ENCODE results near the gene TIMM13. TPM values are rescaled to one million over a fixed set of nuclear protein-coding genes. Genes with fewer than 3 reads are reported as not detected.
"Not testable (repeated sequence)": the region's sequence is repeated elsewhere in the genome, so short reads cannot be mapped to it uniquely, and the experiment has no call there.

The TIMM13 gene
- total RNA-seq, 2 donors from 2014 or later: 52.0 to 52.3 TPM

DNA sequence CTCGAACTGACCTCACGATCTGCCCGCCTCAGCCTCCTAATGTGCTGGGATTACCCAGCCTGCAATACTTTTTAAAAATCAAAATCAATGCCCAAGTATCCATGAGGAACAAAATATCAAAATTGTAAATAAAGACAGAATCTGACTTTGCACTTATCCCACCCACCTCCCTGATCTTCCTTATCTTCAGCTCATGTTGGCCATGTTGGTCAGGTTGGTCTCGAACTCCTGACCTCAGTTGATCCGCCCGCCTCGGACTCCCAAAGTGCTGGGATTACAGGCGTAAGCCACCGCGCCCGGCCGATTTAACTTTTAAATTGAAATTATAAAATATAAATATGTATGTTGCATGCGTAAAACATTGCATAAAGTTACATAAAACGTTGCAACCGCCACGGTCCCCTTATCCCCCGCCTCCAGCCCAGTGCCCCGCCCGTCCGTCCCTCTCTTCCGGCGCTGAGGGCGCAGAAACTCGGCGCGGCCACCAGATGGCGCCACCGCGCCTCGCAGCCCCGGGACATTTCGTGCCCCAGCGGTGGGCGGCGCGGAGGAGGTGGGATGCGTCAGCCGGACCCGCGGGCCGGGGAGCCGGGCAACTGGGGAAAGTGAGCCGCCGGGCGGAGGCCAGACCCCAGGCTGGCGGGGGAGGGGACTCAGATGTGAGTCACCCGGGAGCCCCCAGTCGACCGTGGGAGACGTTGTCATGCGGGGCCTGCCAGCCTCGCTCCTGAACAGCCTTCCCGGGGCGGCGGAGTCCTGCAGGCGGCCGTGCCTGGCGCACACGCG lies 47.0 kb upstream of the TIMM13 start:
- 9% methylated on average over 56 of the region's 60 CpGs for WGBS
- intact Hi-C loops (cut with DNase I): loop anchor here (1.0 to 10.0 kb wide), 3 partner anchors 105 to 270 kb away; partner anchors contain the start of gene SLC39A3
- Histone ChIP-seq H3K36me3 (no peaks in the 10 kb centered on the region), H3K4me1 (replicated peaks) (no peaks in the 10 kb centered on the region), H3K9me3 (no peaks in the 10 kb centered on the region), H3K4me3 (peak overlapping the region; percentile 89), H3K27me3 (replicated peaks; ENCODE audit: insufficient read depth) (no peaks in the 10 kb centered on the region), H3K27ac (peak overlapping the region; percentile 78 to 96)
- TF ChIP-seq POLR2A (IDR thresholded peaks at IDR 0.05) (no peak), POLR2AphosphoS5 (IDR thresholded peaks at IDR 0.05) (peak; percentile 87)
- TF ChIP-seq, protein P1, sequence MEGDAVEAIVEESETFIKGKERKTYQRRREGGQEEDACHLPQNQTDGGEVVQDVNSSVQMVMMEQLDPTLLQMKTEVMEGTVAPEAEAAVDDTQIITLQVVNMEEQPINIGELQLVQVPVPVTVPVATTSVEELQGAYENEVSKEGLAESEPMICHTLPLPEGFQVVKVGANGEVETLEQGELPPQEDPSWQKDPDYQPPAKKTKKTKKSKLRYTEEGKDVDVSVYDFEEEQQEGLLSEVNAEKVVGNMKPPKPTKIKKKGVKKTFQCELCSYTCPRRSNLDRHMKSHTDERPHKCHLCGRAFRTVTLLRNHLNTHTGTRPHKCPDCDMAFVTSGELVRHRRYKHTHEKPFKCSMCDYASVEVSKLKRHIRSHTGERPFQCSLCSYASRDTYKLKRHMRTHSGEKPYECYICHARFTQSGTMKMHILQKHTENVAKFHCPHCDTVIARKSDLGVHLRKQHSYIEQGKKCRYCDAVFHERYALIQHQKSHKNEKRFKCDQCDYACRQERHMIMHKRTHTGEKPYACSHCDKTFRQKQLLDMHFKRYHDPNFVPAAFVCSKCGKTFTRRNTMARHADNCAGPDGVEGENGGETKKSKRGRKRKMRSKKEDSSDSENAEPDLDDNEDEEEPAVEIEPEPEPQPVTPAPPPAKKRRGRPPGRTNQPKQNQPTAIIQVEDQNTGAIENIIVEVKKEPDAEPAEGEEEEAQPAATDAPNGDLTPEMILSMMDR (IDR thresholded peaks at IDR 0.05): peak; percentile 98 to 100 (median 100)
- DNase-seq (ENCODE audit: low spot score): peak; percentile 78

DNA sequence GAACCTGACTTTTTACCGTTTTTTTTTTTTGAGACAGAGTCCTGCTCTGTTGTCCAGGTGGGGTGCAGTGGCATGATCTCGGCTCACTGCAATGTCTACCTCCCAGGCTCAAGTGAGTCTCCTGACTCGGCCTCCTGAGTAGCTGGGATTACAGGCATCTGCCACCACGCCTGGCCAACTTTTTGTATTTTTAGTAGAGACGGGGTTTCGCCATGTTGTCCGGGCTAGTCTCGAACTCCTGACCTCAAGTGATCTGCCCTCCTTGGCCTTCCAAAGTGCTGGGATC lies 42.5 kb upstream of the TIMM13 start:
- not testable (repeated sequence) for DNase-seq (ENCODE audit: low spot score); H3K9me3 ChIP-seq; H3K4me1 ChIP-seq (replicated peaks); H3K27me3 ChIP-seq (replicated peaks; ENCODE audit: insufficient read depth); H3K36me3 ChIP-seq; H3K4me3 ChIP-seq; H3K27ac ChIP-seq
- WGBS: 88% methylated on average over 8 of the region's 8 CpGs
- intact Hi-C loops (cut with DNase I): loop anchor here (10.0 kb wide), 1 partner anchor 275 kb away; the partner anchor contains the start of gene SLC39A3

DNA sequence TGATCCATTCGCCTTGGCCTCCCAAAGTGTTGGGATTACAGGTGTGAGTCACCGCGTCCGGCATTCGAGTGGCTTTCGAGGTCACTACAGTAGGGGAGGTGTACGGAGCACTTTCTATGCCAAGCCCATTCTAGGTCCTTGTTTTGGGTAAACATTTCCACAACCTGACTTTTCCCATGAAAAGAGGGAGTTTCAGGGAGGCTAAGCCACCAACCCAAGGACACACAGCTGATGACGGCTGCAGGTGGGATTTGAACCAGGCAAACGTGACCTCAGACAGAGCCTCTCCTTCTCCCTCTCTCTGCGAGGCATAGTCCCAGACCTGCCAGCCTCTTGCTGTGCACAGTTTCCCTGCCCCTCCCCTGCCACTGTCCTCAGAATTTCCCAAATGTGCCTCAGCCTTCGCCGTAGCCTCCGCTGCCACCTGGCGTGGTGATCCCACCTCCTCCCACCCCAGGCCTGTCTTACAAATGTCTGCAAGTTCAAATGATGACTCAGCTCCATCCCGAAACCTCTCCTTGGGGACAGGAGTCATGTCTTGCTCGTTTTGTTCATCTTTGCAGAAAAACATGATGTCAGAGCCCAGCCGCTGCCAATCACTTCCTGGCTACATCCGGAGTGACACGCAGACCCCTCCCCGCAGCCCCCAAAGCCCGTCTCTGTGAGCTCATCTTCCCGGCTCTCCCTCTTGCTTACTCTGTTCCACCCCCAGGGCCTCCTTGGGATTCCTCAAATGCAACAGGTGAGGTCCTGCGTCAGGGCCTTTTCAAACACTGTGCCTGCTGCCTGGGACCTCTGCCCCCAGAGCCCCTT lies 41.9 kb upstream of the TIMM13 start:
- 55% methylated on average over 23 of the region's 23 CpGs for WGBS
- Histone ChIP-seq H3K27me3 (replicated peaks; ENCODE audit: insufficient read depth) (no peaks in the 10 kb centered on the region), H3K27ac (no peak overlapping the region), H3K36me3 (no peaks in the 10 kb centered on the region), H3K4me1 (replicated peaks) (no peaks in the 10 kb centered on the region), H3K4me3 (no peak overlapping the region), H3K9me3 (no peaks in the 10 kb centered on the region)
- DNase-seq (ENCODE audit: low spot score): no peak
- TF ChIP-seq, protein P1 (IDR thresholded peaks at IDR 0.05): no peak
- TF ChIP-seq POLR2AphosphoS5 (IDR thresholded peaks at IDR 0.05): no peak
- no peak for TF ChIP-seq POLR2A (IDR thresholded peaks at IDR 0.05)
- intact Hi-C loops (cut with DNase I): no loop called here

DNA sequence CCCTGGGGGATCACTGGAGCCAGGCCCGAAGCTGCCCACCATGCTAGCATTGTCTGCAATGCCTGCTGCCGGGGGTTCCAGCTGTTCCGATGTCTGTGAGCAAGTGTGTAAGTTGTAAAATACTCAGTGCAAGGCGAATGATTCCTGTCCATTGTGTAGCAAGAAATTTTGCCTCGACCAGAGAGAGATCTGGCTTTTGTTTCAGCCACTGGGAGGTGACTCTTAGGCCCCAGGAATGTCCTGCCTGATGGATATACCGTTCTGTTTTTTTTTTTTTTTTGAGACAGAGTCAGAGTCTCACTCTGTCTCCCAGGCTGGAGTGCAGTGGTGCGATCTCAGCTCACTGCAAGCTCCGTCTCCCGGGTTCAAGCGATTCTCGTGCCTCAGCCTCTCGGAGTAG lies 41.2 kb upstream of the TIMM13 start:
- H3K27ac ChIP-seq: no peak overlapping the region
- WGBS: 81% methylated on average over 12 of the region's 12 CpGs
- no peak for DNase-seq (ENCODE audit: low spot score)
- no peaks in the 10 kb centered on the region for H3K27me3 ChIP-seq (replicated peaks; ENCODE audit: insufficient read depth)
- no peaks in the 10 kb centered on the region for H3K9me3 ChIP-seq
- no peak for TF ChIP-seq POLR2AphosphoS5 (IDR thresholded peaks at IDR 0.05)
- no peak for TF ChIP-seq POLR2A (IDR thresholded peaks at IDR 0.05)
- TF ChIP-seq, protein P1 (IDR thresholded peaks at IDR 0.05): no peak
- no peaks in the 10 kb centered on the region for H3K4me1 ChIP-seq (replicated peaks)
- H3K36me3 ChIP-seq: no peaks in the 10 kb centered on the region
- no peak overlapping the region for H3K4me3 ChIP-seq
- intact Hi-C loops (cut with DNase I): no loop called here

DNA sequence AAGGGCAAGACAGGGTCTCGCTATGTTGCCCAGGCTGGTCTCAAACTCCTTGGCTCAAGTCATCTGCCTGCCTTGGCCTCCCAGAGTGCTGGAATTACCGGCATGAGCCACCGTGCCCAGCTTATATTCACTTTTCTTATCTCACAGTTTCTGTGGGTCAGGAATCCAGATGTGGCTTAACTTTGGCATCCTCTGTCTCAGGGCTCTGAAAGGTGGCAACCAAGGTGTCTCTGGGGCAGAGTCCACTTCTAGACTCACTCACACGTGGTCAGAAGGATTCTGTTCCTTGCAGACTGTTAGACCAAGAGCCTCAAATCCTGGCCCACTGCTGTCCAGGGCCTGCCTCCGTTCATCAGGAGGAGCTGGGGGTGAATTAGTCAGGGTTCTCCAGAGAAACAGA lies 37.0 kb upstream of the TIMM13 start:
- H3K27me3 ChIP-seq (replicated peaks; ENCODE audit: insufficient read depth): no peaks in the 10 kb centered on the region
- 73% methylated on average over 5 of the region's 5 CpGs for WGBS
- H3K9me3 ChIP-seq: no peaks in the 10 kb centered on the region
- no peaks in the 10 kb centered on the region for H3K36me3 ChIP-seq
- H3K27ac ChIP-seq: no peak overlapping the region
- DNase-seq (ENCODE audit: low spot score): no peak
- H3K4me1 ChIP-seq (replicated peaks): peaks cover 11% of the 10 kb centered on the region
- TF ChIP-seq POLR2AphosphoS5 (IDR thresholded peaks at IDR 0.05) (no peak), POLR2A (IDR thresholded peaks at IDR 0.05) (no peak)
- TF ChIP-seq, protein P1 (IDR thresholded peaks at IDR 0.05): no peak
- no peak overlapping the region for H3K4me3 ChIP-seq
- intact Hi-C loops (cut with DNase I): no loop called here

DNA sequence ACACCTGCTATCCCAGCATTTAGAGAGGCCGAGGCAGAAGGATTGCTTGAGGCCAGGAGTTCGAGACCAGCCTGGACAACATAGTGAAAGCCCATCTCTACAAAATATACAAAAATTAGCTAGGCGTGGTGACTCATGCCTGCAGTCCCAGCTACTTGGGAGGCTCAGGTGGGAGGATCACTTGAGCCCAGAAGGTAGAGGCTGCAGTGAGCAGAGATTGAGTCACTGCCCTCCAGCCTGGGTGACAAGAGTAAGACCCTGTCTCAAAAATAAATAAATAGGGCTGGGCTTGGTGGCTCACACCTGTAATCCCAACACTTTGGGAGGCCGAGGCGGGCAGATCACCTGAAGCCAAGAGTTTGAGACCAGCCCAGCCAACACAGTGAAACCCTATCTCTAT lies 36.3 kb upstream of the TIMM13 start:
- H3K27me3 ChIP-seq (replicated peaks; ENCODE audit: insufficient read depth); DNase-seq (ENCODE audit: low spot score); H3K4me3 ChIP-seq; H3K9me3 ChIP-seq; intact Hi-C loops (cut with DNase I); H3K36me3 ChIP-seq; H3K27ac ChIP-seq: not testable (repeated sequence)
- peaks cover 11% of the 10 kb centered on the region for H3K4me1 ChIP-seq (replicated peaks)
- 92% methylated on average over 5 of the region's 5 CpGs for WGBS
